ENCODE results near the gene DIPK1B. TPM values are rescaled to one million over a fixed set of nuclear protein-coding genes. Genes with fewer than 3 reads are reported as not detected.

DIPK1B gene
- total RNA-seq, 1 experiment from 2014 or later = 45.4 TPM

DNA sequence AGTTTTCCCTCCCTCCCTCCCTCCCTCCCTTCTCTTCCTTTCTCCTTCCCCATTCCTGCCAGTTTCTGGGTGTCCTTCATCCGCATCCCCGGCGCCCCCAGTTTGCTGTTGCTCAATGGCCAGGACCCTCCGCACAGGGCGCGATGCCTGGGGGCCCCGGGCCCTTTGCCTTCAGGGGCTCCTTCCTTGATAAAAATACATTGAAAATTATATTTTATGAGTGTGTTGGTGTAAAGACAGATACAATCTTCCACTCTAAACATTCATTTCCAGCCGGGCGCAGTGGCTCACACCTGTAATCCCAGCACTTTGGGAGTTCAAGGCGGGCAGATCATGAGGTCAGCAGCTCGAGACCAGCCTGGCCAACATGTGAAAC, 17.5 kb upstream of the DIPK1B start (continued):
- TF ChIP-seq, protein P1, sequence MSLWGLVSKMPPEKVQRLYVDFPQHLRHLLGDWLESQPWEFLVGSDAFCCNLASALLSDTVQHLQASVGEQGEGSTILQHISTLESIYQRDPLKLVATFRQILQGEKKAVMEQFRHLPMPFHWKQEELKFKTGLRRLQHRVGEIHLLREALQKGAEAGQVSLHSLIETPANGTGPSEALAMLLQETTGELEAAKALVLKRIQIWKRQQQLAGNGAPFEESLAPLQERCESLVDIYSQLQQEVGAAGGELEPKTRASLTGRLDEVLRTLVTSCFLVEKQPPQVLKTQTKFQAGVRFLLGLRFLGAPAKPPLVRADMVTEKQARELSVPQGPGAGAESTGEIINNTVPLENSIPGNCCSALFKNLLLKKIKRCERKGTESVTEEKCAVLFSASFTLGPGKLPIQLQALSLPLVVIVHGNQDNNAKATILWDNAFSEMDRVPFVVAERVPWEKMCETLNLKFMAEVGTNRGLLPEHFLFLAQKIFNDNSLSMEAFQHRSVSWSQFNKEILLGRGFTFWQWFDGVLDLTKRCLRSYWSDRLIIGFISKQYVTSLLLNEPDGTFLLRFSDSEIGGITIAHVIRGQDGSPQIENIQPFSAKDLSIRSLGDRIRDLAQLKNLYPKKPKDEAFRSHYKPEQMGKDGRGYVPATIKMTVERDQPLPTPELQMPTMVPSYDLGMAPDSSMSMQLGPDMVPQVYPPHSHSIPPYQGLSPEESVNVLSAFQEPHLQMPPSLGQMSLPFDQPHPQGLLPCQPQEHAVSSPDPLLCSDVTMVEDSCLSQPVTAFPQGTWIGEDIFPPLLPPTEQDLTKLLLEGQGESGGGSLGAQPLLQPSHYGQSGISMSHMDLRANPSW (CRISPR knock-in tag; conservative IDR thresholded peaks at IDR 0.05; ENCODE audit: low read depth) = no peak
- TF ChIP-seq, protein P2, sequence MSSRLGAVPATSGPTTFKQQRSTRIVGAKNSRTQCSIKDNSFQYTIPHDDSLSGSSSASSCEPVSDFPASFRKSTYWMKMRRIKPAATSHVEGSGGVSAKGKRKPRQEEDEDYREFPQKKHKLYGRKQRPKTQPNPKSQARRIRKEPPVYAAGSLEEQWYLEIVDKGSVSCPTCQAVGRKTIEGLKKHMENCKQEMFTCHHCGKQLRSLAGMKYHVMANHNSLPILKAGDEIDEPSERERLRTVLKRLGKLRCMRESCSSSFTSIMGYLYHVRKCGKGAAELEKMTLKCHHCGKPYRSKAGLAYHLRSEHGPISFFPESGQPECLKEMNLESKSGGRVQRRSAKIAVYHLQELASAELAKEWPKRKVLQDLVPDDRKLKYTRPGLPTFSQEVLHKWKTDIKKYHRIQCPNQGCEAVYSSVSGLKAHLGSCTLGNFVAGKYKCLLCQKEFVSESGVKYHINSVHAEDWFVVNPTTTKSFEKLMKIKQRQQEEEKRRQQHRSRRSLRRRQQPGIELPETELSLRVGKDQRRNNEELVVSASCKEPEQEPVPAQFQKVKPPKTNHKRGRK (CRISPR knock-in tag; IDR thresholded peaks at IDR 0.05; ENCODE audit: borderline replicate concordance) = no peak
- TF ChIP-seq, protein P3, sequence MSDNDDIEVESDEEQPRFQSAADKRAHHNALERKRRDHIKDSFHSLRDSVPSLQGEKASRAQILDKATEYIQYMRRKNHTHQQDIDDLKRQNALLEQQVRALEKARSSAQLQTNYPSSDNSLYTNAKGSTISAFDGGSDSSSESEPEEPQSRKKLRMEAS (CRISPR knock-in tag; IDR thresholded peaks at IDR 0.05) = no peak
- no peak for TF ChIP-seq ZNF671 (CRISPR knock-in tag; IDR thresholded peaks at IDR 0.05)
- TF ChIP-seq, protein P4, sequence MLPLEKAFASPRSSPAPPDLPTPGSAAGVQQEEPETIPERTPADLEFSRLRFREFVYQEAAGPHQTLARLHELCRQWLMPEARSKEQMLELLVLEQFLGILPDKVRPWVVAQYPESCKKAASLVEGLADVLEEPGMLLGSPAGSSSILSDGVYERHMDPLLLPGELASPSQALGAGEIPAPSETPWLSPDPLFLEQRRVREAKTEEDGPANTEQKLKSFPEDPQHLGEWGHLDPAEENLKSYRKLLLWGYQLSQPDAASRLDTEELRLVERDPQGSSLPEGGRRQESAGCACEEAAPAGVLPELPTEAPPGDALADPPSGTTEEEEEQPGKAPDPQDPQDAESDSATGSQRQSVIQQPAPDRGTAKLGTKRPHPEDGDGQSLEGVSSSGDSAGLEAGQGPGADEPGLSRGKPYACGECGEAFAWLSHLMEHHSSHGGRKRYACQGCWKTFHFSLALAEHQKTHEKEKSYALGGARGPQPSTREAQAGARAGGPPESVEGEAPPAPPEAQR (CRISPR knock-in tag; IDR thresholded peaks at IDR 0.05) = no peak
- TF ChIP-seq, protein P5, sequence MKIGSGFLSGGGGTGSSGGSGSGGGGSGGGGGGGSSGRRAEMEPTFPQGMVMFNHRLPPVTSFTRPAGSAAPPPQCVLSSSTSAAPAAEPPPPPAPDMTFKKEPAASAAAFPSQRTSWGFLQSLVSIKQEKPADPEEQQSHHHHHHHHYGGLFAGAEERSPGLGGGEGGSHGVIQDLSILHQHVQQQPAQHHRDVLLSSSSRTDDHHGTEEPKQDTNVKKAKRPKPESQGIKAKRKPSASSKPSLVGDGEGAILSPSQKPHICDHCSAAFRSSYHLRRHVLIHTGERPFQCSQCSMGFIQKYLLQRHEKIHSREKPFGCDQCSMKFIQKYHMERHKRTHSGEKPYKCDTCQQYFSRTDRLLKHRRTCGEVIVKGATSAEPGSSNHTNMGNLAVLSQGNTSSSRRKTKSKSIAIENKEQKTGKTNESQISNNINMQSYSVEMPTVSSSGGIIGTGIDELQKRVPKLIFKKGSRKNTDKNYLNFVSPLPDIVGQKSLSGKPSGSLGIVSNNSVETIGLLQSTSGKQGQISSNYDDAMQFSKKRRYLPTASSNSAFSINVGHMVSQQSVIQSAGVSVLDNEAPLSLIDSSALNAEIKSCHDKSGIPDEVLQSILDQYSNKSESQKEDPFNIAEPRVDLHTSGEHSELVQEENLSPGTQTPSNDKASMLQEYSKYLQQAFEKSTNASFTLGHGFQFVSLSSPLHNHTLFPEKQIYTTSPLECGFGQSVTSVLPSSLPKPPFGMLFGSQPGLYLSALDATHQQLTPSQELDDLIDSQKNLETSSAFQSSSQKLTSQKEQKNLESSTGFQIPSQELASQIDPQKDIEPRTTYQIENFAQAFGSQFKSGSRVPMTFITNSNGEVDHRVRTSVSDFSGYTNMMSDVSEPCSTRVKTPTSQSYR (CRISPR knock-in tag; IDR thresholded peaks at IDR 0.05) = no peak
- TF ChIP-seq CREB1 (CRISPR knock-in tag; IDR thresholded peaks at IDR 0.05) = no peak
- TF ChIP-seq, protein P6, sequence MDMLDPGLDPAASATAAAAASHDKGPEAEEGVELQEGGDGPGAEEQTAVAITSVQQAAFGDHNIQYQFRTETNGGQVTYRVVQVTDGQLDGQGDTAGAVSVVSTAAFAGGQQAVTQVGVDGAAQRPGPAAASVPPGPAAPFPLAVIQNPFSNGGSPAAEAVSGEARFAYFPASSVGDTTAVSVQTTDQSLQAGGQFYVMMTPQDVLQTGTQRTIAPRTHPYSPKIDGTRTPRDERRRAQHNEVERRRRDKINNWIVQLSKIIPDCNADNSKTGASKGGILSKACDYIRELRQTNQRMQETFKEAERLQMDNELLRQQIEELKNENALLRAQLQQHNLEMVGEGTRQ (CRISPR knock-in tag; IDR thresholded peaks at IDR 0.05) = no peak
- no peak for TF ChIP-seq GABPB1 (CRISPR knock-in tag; IDR thresholded peaks at IDR 0.05)
- TF ChIP-seq SMAD4 (CRISPR knock-in tag; IDR thresholded peaks at IDR 0.05) = no peak
- no peak for TF ChIP-seq NFATC4 (CRISPR knock-in tag; IDR thresholded peaks at IDR 0.05)
- no peak for TF ChIP-seq ESRRA (CRISPR knock-in tag; IDR thresholded peaks at IDR 0.05; ENCODE audit: borderline replicate concordance)
- TF ChIP-seq ZBTB21 (CRISPR knock-in tag; IDR thresholded peaks at IDR 0.05; ENCODE audit: borderline replicate concordance) = no peak

DNA sequence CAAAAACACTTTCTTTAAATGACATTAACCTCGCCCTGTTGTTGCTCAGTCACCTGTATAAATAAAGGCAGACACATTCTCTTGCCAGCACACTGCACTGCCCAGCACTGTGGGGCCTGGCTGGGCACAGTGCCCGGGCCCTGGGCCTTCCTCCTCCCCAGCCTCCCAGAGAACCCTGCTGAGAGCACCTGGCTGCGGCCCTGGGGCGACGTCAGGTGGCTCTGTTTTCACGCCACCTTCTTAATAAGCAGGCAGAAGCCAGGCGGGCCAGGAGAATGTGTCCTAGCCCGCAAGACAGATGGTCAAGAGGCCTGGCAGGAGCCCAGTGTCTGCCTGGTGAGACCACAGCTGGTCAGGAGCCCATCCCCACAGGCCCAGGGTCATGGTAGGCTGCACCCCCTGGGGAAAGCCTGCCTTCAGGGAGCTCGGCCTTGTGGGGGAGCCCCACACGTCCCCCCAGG, 16.9 kb upstream of the DIPK1B start:
- CTCF ChIA-PET = interaction anchor here (0.6 to 1.8 kb wide), 5 partner anchors 9 to 104 kb away, joined by 3 to 9 read pairs (median 4); no protein-coding TSS in a partner anchor
- H3K4me1 Mint-ChIP-seq = peaks cover 10% of the 10 kb centered on the region
- no peaks in the 10 kb centered on the region for H3K36me3 Mint-ChIP-seq
- ATAC-seq = no peak
- peaks cover 4% of the 10 kb centered on the region for H3K27me3 Mint-ChIP-seq (ENCODE audit: low read depth)
- POLR2A ChIA-PET = no interaction called here
- H3K9me3 Mint-ChIP-seq = no peaks in the 10 kb centered on the region
- H3K4me3 Mint-ChIP-seq = no peak overlapping the region
- no peak overlapping the region for H3K27ac Mint-ChIP-seq
- DNase-seq (ENCODE audit: low spot score) = no peak
- no peak for TF ChIP-seq ETV6 (CRISPR knock-in tag; IDR thresholded peaks at IDR 0.05)
- no peak for TF ChIP-seq KAT7 (CRISPR knock-in tag; IDR thresholded peaks at IDR 0.05; ENCODE audit: borderline replicate concordance)
- no peak for TF ChIP-seq CREB1 (CRISPR knock-in tag; IDR thresholded peaks at IDR 0.05)
- TF ChIP-seq, protein P7, sequence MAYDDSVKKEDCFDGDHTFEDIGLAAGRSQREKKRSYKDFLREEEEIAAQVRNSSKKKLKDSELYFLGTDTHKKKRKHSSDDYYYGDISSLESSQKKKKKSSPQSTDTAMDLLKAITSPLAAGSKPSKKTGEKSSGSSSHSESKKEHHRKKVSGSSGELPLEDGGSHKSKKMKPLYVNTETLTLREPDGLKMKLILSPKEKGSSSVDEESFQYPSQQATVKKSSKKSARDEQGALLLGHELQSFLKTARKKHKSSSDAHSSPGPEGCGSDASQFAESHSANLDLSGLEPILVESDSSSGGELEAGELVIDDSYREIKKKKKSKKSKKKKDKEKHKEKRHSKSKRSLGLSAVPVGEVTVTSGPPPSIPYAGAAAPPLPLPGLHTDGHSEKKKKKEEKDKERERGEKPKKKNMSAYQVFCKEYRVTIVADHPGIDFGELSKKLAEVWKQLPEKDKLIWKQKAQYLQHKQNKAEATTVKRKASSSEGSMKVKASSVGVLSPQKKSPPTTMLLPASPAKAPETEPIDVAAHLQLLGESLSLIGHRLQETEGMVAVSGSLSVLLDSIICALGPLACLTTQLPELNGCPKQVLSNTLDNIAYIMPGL (CRISPR knock-in tag; IDR thresholded peaks at IDR 0.05) = no peak
- TF ChIP-seq, protein P8, sequence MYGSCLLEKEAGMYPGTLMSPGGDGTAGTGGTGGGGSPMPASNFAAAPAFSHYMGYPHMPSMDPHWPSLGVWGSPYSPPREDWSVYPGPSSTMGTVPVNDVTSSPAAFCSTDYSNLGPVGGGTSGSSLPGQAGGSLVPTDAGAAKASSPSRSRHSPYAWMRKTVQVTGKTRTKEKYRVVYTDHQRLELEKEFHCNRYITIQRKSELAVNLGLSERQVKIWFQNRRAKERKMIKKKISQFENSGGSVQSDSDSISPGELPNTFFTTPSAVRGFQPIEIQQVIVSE (CRISPR knock-in tag; IDR thresholded peaks at IDR 0.05; ENCODE audit: borderline replicate concordance) = no peak
- TF ChIP-seq, protein P9, sequence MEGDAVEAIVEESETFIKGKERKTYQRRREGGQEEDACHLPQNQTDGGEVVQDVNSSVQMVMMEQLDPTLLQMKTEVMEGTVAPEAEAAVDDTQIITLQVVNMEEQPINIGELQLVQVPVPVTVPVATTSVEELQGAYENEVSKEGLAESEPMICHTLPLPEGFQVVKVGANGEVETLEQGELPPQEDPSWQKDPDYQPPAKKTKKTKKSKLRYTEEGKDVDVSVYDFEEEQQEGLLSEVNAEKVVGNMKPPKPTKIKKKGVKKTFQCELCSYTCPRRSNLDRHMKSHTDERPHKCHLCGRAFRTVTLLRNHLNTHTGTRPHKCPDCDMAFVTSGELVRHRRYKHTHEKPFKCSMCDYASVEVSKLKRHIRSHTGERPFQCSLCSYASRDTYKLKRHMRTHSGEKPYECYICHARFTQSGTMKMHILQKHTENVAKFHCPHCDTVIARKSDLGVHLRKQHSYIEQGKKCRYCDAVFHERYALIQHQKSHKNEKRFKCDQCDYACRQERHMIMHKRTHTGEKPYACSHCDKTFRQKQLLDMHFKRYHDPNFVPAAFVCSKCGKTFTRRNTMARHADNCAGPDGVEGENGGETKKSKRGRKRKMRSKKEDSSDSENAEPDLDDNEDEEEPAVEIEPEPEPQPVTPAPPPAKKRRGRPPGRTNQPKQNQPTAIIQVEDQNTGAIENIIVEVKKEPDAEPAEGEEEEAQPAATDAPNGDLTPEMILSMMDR (IDR thresholded peaks at IDR 0.05) = no peak
- TF ChIP-seq RORB (CRISPR knock-in tag; IDR thresholded peaks at IDR 0.05) = no peak
- TF ChIP-seq EMX1 (CRISPR knock-in tag; IDR thresholded peaks at IDR 0.05) = no peak
- no peak for TF ChIP-seq ZBTB21 (CRISPR knock-in tag; IDR thresholded peaks at IDR 0.05; ENCODE audit: borderline replicate concordance)
